Hepatic stellate cell (primary cell): ENCODE data around the gene SMARCAL1.
"Not testable (repeated sequence)": the region's sequence is repeated elsewhere in the genome, so short reads cannot be mapped to it uniquely, and the experiment has no call there.

Source experiments
- DNase-seq: peaks from one replicate; pipeline ENCODE4 v3.0.0; 2011; ENCODE audit warnings: low spot score

SMARCAL1 gene

DNA sequence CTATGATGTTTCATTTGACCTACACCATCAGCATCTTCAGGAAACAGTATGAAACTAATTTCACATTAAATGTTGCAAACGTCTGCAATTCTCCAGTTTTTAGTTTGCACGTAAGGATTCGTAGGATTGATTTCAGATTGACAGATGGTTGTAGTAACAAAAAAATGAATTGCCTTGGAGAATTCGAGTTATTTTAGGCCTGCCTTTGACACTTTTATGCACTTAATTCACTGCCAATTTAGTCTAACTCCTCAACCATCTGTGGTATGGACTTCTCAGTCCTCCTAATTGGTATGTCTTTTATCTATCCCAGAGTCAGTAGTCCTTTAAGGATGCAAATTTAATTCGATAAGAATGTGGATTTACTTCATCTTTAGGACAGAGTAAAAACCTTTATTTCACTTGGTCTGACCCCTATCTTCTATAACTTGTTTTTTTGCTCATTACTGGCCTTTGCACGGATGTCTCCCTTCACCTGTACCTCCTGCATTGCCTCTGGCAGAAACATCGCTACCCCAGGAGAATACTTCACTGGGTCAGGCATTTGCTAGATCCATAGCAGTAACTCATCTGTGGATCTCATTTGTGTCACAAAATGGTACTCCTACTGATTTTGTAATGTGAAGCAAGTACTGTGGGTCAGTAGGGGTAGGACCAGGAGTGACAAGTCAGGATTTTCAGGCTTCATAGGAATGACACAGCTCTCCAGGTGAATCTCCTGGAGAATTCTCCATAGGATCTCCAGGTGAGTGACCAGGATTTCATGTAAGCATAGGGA is 90.3 kb downstream of the SMARCAL1 start:
- no peak for DNase-seq

DNA sequence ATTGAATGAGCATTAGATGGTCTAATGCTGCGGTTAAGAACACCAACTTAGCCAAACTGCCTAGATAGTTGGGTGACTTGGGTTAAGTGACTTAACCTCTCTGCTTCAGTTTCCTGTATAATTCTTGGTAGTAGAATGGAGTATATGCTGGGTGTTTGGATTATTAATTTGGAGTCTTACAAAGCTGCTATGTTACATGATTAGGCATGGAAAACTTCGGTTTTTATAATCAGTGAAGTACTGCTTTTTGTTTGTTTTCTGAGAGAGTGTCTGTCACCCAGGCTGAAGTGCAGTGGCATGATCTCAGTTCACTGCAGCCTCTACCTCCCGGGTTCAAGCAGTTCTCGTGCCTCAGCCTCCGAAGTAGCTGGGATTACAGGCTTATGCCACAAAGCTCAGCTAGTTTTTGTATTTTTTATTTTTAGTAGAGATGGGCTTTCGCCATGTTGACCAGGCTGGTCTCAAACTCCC is 90.9 kb downstream of the SMARCAL1 start:
- DNase-seq = no peak

GRCh38 chr2:216503697-216504375 is 91.6 kb downstream of the SMARCAL1 start:
- DNase-seq = no peak

GRCh38 chr2:216504376-216504762 is 92.1 kb downstream of the SMARCAL1 start:
- DNase-seq = no peak

DNA sequence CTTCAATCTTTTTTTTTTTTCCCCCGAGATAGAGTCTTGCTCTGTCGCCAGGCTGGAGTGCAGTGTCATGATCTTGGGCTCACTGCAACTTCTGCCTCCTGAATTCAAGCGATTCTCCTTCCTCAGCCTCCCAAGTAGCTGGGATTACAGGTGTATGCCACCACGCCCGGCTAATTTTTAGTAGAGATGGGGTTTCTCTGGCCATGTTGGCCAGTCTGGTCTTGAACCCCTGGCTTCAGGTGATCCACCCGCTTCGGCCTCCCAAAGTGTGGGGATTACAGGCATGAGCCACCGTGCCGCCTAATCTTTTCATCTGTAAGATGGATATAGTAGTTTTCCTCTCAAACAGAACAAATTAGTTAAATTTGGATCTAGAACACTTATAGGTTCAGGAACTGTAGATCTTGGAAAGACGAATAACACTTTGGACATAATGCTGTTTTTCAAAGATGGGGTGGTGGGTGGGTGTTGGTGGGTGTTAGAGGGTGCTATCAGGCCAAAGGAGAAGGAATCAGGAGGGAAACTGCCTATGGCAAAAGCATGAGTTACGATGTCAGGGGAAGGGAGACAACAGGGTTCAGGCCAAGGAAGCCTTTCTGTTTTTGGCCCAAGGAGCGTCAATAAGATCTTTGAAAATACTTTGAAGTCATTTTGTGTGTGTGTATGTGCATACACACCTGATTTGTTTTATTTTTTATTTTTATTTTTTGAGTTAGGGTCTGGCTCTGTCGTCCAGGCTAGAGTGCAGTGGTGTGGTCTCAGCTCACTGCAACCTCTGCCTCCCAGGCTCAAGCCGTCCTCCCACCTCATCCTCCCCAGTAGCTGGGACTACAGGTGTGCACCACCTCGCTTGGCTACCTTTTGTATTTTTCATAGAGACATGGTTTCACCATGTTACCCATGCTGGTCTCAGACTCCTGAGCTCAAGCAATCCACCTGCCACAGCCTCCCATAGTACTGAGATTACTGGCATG is 93.1 kb downstream of the SMARCAL1 start:
- DNase-seq = no peak

DNA sequence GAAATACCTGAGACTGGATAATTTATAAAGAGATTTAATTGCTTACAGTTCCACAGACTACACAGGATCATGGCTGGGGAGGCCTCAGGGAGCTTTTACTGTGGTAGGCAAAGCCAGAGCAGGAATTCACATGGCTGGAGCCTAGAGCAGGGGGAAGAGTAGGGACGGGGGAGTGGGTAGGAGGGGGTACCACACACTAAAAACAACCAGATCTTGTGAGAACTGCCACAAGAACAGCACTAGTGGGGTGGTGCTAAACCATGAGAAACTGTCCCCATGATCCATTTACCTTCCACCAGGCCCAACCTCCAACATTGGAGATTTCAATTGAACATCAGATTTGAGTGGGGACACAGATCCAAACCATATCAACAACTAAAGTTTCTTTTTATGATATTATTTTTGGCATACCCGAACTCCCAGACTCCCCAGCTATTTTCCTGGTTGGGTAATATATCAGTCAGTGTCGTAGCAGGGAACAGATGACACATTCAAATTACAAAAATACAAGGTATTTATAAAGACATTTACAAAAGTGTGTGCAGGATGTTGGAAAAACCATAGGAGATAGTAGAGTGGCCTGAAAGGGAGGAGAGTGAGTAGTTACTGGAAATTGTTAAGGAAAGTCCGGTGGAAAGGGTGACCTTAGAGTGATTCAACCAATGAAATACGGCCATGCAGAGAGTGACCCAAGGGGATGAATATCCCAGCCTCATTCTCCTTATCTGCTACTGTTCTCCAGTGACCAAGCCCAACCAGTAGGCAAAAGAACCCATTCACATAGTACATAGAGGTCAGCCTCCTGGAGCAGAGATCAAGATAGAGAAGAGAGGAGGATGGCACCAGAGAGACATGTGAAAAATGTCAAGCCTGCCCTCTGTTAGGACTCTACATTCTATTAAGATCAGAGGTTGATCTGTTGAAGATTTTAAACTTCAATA is 95.2 kb downstream of the SMARCAL1 start:
- DNase-seq = no peak

- no peak for DNase-seq
These were observed 95.9 kb downstream of the SMARCAL1 start for GRCh38 chr2:216508229-216508628.

GRCh38 chr2:216516730-216517350 is 104.6 kb downstream of the SMARCAL1 start:
- peak; percentile 36 for DNase-seq

DNA sequence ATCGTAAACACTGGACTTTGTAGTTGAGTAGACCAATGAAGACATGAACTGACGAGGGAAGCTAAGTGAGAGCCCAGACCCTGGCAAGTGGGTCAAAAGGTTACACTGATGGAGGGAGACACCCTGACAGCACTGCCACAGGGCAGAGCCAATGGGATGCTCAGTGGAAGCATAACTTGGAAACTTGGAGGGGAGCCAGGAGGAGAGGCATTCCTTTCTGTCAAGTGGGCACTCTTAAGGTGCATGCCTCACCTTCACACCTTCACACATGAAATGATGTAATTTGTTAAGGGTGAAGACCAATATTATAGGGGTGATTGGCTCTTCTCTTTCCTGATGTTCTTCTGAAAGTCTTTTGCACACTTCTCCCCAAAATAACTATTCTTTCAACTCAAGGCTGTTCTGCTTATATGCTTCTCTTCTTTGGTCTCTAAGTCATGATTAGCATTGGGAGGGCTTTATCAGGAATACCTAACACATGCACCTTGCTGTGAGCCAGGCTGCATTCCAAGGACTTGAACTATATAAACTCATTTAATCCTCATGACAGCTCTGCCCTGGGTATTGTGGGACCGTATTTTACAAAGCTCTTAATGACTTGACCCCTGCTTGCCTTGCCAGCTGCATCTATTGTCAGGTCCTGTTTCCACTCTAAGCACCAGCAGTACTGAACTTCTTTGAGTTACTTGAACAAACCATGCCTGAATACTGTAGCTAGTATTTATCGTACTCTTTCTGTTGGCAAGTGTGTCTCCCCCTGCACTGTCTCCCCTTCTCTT is 105.4 kb downstream of the SMARCAL1 start:
- no peak for DNase-seq

GRCh38 chr2:216518566-216519119 is 106.4 kb downstream of the SMARCAL1 start:
- DNase-seq = not testable (repeated sequence)

DNA sequence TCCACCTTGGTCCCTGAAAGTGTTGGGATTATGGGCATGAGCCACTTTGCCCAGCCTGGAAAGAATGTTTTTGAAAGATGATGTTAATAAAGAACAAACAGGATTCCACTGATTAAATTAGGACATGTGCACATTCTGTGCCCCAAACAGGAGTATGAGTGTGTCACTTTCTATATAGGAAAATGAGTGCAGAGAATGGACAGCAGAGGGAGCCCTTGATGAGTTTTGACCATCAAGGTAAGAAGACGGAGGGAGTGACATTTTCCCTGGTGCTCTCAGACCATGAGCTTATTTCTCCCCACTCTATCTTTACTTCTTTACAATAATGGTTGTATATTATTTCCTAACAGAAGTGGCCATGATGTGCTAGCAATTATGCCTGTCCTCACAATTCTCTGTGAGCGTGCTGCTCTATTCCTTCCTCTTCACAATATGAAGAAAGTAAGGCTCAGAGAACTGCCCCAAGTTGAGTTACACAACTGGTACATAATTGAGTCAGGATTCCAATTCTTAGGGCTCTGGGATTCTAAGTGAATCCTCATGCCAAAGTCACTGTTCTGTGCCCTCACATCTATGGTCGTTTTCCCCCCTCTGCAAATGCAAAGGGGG is 107.0 kb downstream of the SMARCAL1 start:
- peak; percentile 44 for DNase-seq

DNA sequence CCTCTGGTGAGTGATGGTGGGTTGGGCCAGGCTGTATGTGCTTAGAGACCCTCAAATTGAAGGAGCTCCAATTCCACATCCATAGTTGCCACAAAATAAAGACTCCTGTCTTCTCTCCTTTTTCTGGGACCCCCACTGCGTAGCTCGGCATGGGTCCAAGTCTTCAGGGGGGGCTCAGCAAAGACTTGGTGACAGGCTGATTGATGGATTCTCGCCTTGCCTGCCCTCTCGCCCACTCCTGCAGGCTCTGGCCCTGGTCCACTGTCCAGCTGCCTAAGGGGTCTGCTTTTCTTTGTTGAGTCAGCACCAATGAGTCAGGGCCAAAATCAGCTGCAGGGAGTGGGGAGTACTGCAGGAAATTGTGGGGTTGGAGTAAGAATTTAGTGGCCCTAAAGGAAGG is 107.8 kb downstream of the SMARCAL1 start:
- DNase-seq = no peak

GRCh38 chr2:216522892-216523502 is 110.7 kb downstream of the SMARCAL1 start:
- no peak for DNase-seq

DNA sequence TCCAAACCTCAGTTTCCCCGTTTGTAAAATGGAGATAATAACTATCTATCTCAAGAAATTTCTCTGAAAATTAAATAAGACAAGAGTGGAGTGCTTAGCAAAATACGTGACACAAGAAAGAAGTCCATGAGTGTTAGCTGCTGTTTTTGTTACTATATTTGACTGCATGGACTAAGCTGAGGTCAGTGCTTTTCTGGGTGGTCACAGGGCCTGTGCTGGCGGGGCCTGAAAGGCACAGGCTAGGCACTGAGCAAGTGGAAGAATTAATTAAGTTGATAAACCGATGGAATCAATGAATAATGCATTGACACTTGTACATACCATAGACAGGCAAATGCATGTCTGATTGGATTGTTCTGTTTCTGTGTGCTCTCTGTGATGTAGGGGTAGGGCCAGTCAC is 113.7 kb downstream of the SMARCAL1 start:
- no peak for DNase-seq

DNA sequence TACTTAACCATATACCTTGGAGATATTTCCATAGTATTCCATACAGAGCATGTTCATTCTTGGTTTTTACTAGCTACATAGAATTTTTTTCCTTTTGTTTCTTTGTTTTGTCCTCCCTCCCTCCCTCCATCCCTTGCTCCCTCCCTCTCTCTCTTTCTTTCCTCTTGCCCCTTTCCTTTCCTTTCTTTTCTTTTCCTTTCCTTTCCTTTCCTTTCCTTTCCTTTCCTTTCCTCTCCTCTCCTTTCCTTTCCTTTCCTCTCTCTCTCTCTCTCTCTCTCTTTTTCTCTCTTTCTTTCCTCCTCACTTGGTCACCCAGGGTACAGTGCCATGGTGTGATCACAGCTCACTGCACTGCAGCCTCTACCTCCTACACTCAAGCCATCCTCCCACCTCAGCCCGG is 114.7 kb downstream of the SMARCAL1 start:
- no peak for DNase-seq

- no peak for DNase-seq
These were observed 115.3 kb downstream of the SMARCAL1 start for GRCh38 chr2:216527600-216527999.

DNA sequence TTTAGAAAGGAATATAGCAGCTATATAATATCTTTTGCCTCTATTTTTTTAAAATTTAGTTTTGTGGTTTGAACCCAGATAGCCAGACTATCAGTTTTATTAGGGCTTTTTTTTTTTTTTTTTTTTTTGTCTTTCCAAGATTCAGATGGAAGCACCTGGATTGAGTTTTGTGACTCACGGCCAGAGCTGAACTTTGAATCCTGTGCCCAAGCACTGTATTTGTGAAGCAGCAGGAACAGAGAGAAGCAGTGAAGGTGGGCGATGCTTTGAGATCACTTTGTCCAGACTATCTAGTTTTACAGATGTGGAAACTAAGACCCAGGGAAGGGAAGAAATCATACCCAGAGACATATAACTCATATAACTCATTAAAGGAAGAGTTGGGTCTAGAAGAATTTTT is 120.3 kb downstream of the SMARCAL1 start:
- DNase-seq = no peak
